Panc1 (cell line): ENCODE data around the gene CROCC. TPM values are rescaled to one million over a fixed set of nuclear protein-coding genes. Genes with fewer than 3 reads are reported as not detected.

Experiments used
- ATAC-seq: fragments of 200-7000 bp; cut with Tn5 transposase; 2 replicates; pipeline ENCODE4 v1.9.1; 2020; ENCODE audit warnings: mild to moderate bottlenecking, moderate library complexity
- BruUV-seq: library from RNA; stranded (reverse); fragments of 400-500 nt; replicated peaks from 2 replicates; lab custom pipeline; 2021; lab: Mats Ljungman, UMichigan
- CTCF ChIA-PET: fragments of 300-600 bp; sonication (Branson Sonifier 250); formaldehyde crosslinking; loops from one replicate; lab custom pipeline; 2022; ENCODE audit warnings: antibody characterized with exemption; lab: Charles Lee
- POLR2A ChIA-PET: fragments of 300-600 bp; sonication (Branson Sonifier 250); formaldehyde crosslinking; loops from one replicate; lab custom pipeline; 2022; ENCODE audit warnings: antibody characterized with exemption; lab: Charles Lee
- DNase-seq: peaks from one replicate; pipeline ENCODE4 v3.0.0-alpha.2; 2010; ENCODE audit warnings: low read depth, low spot score
- H3K27ac ChIP-seq: 2 replicates; pipeline ENCODE4 v1.5.1; 2011; ENCODE audit warnings: mild to moderate bottlenecking, low read length, inconsistent platforms
- H3K27me3 ChIP-seq: fragments of 200-500 bp; sonication (Bioruptor generic); 2 replicates; pipeline ENCODE4 v1.6.0; 2014; ENCODE audit warnings: low read length, inconsistent platforms; ENCODE audit not compliant: control insufficient read depth, insufficient read depth
- H3K36me3 ChIP-seq: fragments of 200-500 bp; sonication (Bioruptor generic); 2 replicates; pipeline ENCODE4 v1.5.1; 2014; ENCODE audit warnings: inconsistent platforms, mild to moderate bottlenecking, low read length, moderate library complexity; ENCODE audit not compliant: control insufficient read depth, insufficient read depth
- H3K4me1 ChIP-seq: 2 replicates; pipeline ENCODE4 v1.5.1; 2011; ENCODE audit warnings: inconsistent platforms, mild to moderate bottlenecking, low read length, moderate library complexity; ENCODE audit not compliant: control insufficient read depth, insufficient read depth
- H3K4me3 ChIP-seq, 2 experiments: 2 replicates each; pipeline ENCODE4 v1.5.1; 2011 to 2012; ENCODE audit warnings: low read depth in 2 of 2, low read length in 2 of 2, mild to moderate bottlenecking in 2 of 2, inconsistent platforms in 1 of 2, moderate library complexity in 1 of 2
- H3K9me3 ChIP-seq: fragments of 200-500 bp; sonication (Bioruptor generic); 2 replicates; pipeline ENCODE4 v1.5.1; 2014; ENCODE audit warnings: low read depth, mild to moderate bottlenecking, inconsistent platforms, low read length, moderate library complexity; ENCODE audit not compliant: control insufficient read depth, insufficient read depth
- POLR2AphosphoS5 ChIP-seq: IDR thresholded peaks from 2 replicates; pipeline ENCODE4 v1.6.1; 2012; ENCODE audit warnings: mild to moderate bottlenecking, low read depth, low read length, moderate library complexity
- SIN3A ChIP-seq: IDR thresholded peaks from 2 replicates; pipeline ENCODE4 v1.6.1; 2012; ENCODE audit warnings: low read depth, mild to moderate bottlenecking, low read length, moderate library complexity, borderline replicate concordance; ENCODE audit not compliant: insufficient read depth
- TCF7L2 ChIP-seq: IDR thresholded peaks from 2 replicates; pipeline ENCODE4 v1.6.1; 2011; ENCODE audit warnings: mild to moderate bottlenecking, low read depth, low read length, inconsistent platforms
- in situ Hi-C: cut with HindIII; loops from 2 replicates; pipeline ENCODE4 v1.10.0; 2016; ENCODE audit warnings: low sequenced_read_pairs, low pct_unique_long_range_greater_than_20kb
- intact Hi-C: fragments of 100-400 bp; cut with micrococcal nuclease; formaldehyde crosslinking; loops from one replicate; pipeline ENCODE4 v1.10.0; 2022; ENCODE audit not compliant: unreplicated experiment
- total RNA-seq: library from RNA; stranded (reverse); gene quantifications from one replicate; pipeline ENCODE4 v1.2.1, GENCODE V29; 2021; ENCODE audit not compliant: unreplicated experiment
- TF ChIP-seq, protein P1 (sequence below): fragments of 450-650 bp; IDR thresholded peaks from 2 replicates; pipeline ENCODE4 v1.5.1; 2017; ENCODE audit warnings: mild to moderate bottlenecking
- TF ChIP-seq, protein P2 (sequence below), 2 experiments: IDR thresholded peaks; 2 replicates each; pipeline ENCODE4 v1.6.1; 2011 to 2012; ENCODE audit warnings: low read depth in 2 of 2, control low read depth in 1 of 2, low read length in 1 of 2, mild to moderate bottlenecking in 1 of 2, moderate library complexity in 1 of 2; ENCODE audit not compliant: insufficient read depth in 1 of 2

Gene CROCC
- total RNA-seq, 1 experiment from 2014 or later = 13.6 TPM

- no peak overlapping the region for H3K4me3 ChIP-seq
- no peaks in the 10 kb centered on the region for H3K36me3 ChIP-seq
- intact Hi-C loops (no loop called here), in situ Hi-C loops (no loop called here)
- no TSS peak for BruUV-seq
- no peak overlapping the region for H3K27ac ChIP-seq
- TF ChIP-seq, protein P1, sequence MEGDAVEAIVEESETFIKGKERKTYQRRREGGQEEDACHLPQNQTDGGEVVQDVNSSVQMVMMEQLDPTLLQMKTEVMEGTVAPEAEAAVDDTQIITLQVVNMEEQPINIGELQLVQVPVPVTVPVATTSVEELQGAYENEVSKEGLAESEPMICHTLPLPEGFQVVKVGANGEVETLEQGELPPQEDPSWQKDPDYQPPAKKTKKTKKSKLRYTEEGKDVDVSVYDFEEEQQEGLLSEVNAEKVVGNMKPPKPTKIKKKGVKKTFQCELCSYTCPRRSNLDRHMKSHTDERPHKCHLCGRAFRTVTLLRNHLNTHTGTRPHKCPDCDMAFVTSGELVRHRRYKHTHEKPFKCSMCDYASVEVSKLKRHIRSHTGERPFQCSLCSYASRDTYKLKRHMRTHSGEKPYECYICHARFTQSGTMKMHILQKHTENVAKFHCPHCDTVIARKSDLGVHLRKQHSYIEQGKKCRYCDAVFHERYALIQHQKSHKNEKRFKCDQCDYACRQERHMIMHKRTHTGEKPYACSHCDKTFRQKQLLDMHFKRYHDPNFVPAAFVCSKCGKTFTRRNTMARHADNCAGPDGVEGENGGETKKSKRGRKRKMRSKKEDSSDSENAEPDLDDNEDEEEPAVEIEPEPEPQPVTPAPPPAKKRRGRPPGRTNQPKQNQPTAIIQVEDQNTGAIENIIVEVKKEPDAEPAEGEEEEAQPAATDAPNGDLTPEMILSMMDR = no peak
- no peak for TF ChIP-seq POLR2AphosphoS5
- no peak for TF ChIP-seq TCF7L2
- TF ChIP-seq SIN3A = no peak
- TF ChIP-seq, protein P2, sequence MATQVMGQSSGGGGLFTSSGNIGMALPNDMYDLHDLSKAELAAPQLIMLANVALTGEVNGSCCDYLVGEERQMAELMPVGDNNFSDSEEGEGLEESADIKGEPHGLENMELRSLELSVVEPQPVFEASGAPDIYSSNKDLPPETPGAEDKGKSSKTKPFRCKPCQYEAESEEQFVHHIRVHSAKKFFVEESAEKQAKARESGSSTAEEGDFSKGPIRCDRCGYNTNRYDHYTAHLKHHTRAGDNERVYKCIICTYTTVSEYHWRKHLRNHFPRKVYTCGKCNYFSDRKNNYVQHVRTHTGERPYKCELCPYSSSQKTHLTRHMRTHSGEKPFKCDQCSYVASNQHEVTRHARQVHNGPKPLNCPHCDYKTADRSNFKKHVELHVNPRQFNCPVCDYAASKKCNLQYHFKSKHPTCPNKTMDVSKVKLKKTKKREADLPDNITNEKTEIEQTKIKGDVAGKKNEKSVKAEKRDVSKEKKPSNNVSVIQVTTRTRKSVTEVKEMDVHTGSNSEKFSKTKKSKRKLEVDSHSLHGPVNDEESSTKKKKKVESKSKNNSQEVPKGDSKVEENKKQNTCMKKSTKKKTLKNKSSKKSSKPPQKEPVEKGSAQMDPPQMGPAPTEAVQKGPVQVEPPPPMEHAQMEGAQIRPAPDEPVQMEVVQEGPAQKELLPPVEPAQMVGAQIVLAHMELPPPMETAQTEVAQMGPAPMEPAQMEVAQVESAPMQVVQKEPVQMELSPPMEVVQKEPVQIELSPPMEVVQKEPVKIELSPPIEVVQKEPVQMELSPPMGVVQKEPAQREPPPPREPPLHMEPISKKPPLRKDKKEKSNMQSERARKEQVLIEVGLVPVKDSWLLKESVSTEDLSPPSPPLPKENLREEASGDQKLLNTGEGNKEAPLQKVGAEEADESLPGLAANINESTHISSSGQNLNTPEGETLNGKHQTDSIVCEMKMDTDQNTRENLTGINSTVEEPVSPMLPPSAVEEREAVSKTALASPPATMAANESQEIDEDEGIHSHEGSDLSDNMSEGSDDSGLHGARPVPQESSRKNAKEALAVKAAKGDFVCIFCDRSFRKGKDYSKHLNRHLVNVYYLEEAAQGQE (IDR thresholded peaks at IDR 0.05; ENCODE audit: insufficient read depth in 1 of 2, low read depth in 2 of 2, low read length in 1 of 2) = no peak
- H3K27me3 ChIP-seq = no peaks in the 10 kb centered on the region
- DNase-seq = no peak
- no peak for ATAC-seq
- H3K9me3 ChIP-seq = no peaks in the 10 kb centered on the region
- peaks cover 13% of the 10 kb centered on the region for H3K4me1 ChIP-seq
- ChIA-PET POLR2A (interaction anchor here (0.6 kb wide), 2 partner anchors 23 to 73 kb away, joined by 3 to 6 read pairs; no protein-coding TSS in a partner anchor), CTCF (interaction anchor here (0.7 kb wide), 2 partner anchors 17 to 61 kb away, joined by 5 to 12 read pairs; no protein-coding TSS in a partner anchor)
Observed at GRCh38 chr1:17007121-17007520, 85.4 kb downstream of the CROCC start.

GRCh38 chr1:17008208-17008855 is 86.6 kb downstream of the CROCC start:
- POLR2A ChIA-PET = no interaction called here
- BruUV-seq = no TSS peak
- intact Hi-C loops = no loop called here
- Histone ChIP-seq H3K27me3 (no peaks in the 10 kb centered on the region), H3K4me3 (no peak overlapping the region), H3K4me1 (peaks cover 25% of the 10 kb centered on the region), H3K9me3 (no peaks in the 10 kb centered on the region), H3K27ac (no peak overlapping the region), H3K36me3 (no peaks in the 10 kb centered on the region)
- ATAC-seq = no peak
- no peak for DNase-seq
- TF ChIP-seq TCF7L2 (no peak), SIN3A (no peak), POLR2AphosphoS5 (no peak)
- in situ Hi-C loops = no loop called here
- CTCF ChIA-PET = interaction anchor here (0.6 kb wide), 1 partner anchor 44 kb away, joined by 8 read pairs; no protein-coding TSS in a partner anchor

DNA sequence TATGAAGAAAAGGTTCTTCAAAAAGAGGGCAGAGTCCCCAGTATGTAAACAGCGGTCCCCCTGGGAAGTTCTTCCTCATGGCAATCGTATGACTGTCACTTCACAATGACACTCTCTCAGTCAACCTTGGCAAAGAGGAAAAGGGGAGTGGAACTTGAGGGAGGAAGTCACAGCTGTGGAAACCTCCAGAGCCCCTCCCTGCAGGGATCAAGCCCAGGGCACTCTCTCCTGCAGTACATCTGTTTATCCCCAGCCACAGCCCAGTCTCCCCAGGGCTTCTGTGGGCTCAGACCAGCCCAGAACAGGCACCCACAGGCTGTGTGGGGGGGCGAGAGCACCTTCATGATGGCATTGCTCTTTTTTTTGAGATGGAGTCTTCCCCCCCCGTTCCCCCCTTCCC is 88.0 kb downstream of the CROCC start:
- CTCF ChIA-PET = interaction anchor here (0.5 kb wide), 1 partner anchor 10 kb away, joined by 4 read pairs; no protein-coding TSS in a partner anchor

More for the DNA sequence above, 88.0 kb downstream of the CROCC start:
- DNase-seq = no peak
- ATAC-seq = no peak
- POLR2A ChIA-PET = no interaction called here
- intact Hi-C loops = no loop called here
- H3K36me3 ChIP-seq = no peaks in the 10 kb centered on the region
- no peak overlapping the region for H3K27ac ChIP-seq
- H3K4me3 ChIP-seq = no peak overlapping the region
- BruUV-seq = no TSS peak
- TF ChIP-seq, protein P2 (IDR thresholded peaks at IDR 0.05; ENCODE audit: insufficient read depth in 1 of 2, low read depth in 2 of 2, low read length in 1 of 2) = no peak
- no peaks in the 10 kb centered on the region for H3K27me3 ChIP-seq
- no peaks in the 10 kb centered on the region for H3K9me3 ChIP-seq
- in situ Hi-C loops = no loop called here
- peaks cover 25% of the 10 kb centered on the region for H3K4me1 ChIP-seq
